Caco-2 (cell line): Measurements from ENCODE around the gene GPR25. TPM values are rescaled to one million over a fixed set of nuclear protein-coding genes. Genes with fewer than 3 reads are reported as not detected.

Experiments used
- BruUV-seq: library from RNA; stranded (reverse); fragments of 400-500 nt; replicated peaks from 2 replicates; lab custom pipeline; 2021; lab: Mats Ljungman, UMichigan
- CTCF ChIA-PET: fragments of 300-600 bp; sonication (Branson Sonifier 250); formaldehyde crosslinking; loops from one replicate; lab custom pipeline; 2022; ENCODE audit warnings: antibody characterized with exemption; lab: Charles Lee
- POLR2A ChIA-PET: fragments of 300-600 bp; sonication (Branson Sonifier 250); formaldehyde crosslinking; loops from one replicate; lab custom pipeline; 2022; ENCODE audit warnings: antibody characterized with exemption; lab: Charles Lee
- DNase-seq, 2 experiments: peaks; one replicate each; pipeline versions ENCODE4 v3.0.0 to v3.0.0-alpha.2; 2020 to 2022
- H3K27me3 ChIP-seq: replicated peaks from 2 replicates; pipeline ENCODE4 v1.6.0; 2011; ENCODE audit warnings: low read length; ENCODE audit not compliant: control insufficient read depth, insufficient read depth
- H3K36me3 ChIP-seq: 2 replicates; pipeline ENCODE4 v1.5.1; 2011; ENCODE audit warnings: low read length; ENCODE audit not compliant: control insufficient read depth, insufficient read depth
- H3K4me1 ChIP-seq: fragments of 250-450 bp; sonication (Bioruptor Pico); 2 replicates; pipeline ENCODE4 v1.5.1; 2020; ENCODE audit warnings: mild to moderate bottlenecking
- H3K4me3 ChIP-seq: 2 replicates; pipeline ENCODE4 v1.5.1; 2011; ENCODE audit warnings: low read depth, mild to moderate bottlenecking, control low read depth, low read length
- H3K9me3 ChIP-seq: fragments of 250-450 bp; sonication (Bioruptor Pico); 2 replicates; pipeline ENCODE4 v1.5.1; 2020; ENCODE audit warnings: mild to moderate bottlenecking, moderate library complexity
- H3K27ac Mint-ChIP-seq: one replicate; pipeline ENCODE4 v1.8.0; 2022; ENCODE audit warnings: mixed read lengths; ENCODE audit not compliant: unreplicated experiment
- H3K27me3 Mint-ChIP-seq: one replicate; pipeline ENCODE4 v1.8.0; 2022; ENCODE audit warnings: mixed read lengths; ENCODE audit not compliant: insufficient read depth, unreplicated experiment
- H3K36me3 Mint-ChIP-seq: one replicate; pipeline ENCODE4 v1.8.0; 2022; ENCODE audit warnings: mild to moderate bottlenecking, mixed read lengths; ENCODE audit not compliant: insufficient read depth, unreplicated experiment
- H3K4me1 Mint-ChIP-seq: one replicate; pipeline ENCODE4 v1.8.0; 2022; ENCODE audit warnings: low read depth, mixed read lengths; ENCODE audit not compliant: unreplicated experiment
- H3K4me3 Mint-ChIP-seq: one replicate; pipeline ENCODE4 v1.8.0; 2022; ENCODE audit warnings: mild to moderate bottlenecking, moderate library complexity, mixed read lengths; ENCODE audit not compliant: unreplicated experiment
- H3K9me3 Mint-ChIP-seq: one replicate; pipeline ENCODE4 v1.8.0; 2022; ENCODE audit warnings: mixed read lengths; ENCODE audit not compliant: unreplicated experiment
- intact Hi-C: fragments of 100-400 bp; cut with micrococcal nuclease; formaldehyde crosslinking; loops from one replicate; pipeline ENCODE4 v1.10.0; 2022; ENCODE audit not compliant: unreplicated experiment
- total RNA-seq: library from RNA; stranded (reverse); gene quantifications from 2 replicates; pipeline ENCODE4 v1.2.3, GENCODE V29; 2022
- TF ChIP-seq, protein P1 (sequence below), 2 experiments: fragments of 200-600 bp in 1 of 2; IDR thresholded peaks; 1 replicate in 1 of 2; 2 replicates in 1 of 2; pipeline versions ENCODE4 v1.5.1 to v1.8.0; 2011 to 2022; ENCODE audit warnings: antibody characterized with exemption in 1 of 2, control low read depth in 1 of 2, inconsistent platforms in 1 of 2, low read depth in 1 of 2, low read length in 1 of 2, mild to moderate bottlenecking in 1 of 2, moderate library complexity in 1 of 2; ENCODE audit not compliant: insufficient read depth in 1 of 2, severe bottlenecking in 1 of 2, unreplicated experiment in 1 of 2

The GPR25 gene
- total RNA-seq, 1 experiment from 2014 or later, result not detected

DNA sequence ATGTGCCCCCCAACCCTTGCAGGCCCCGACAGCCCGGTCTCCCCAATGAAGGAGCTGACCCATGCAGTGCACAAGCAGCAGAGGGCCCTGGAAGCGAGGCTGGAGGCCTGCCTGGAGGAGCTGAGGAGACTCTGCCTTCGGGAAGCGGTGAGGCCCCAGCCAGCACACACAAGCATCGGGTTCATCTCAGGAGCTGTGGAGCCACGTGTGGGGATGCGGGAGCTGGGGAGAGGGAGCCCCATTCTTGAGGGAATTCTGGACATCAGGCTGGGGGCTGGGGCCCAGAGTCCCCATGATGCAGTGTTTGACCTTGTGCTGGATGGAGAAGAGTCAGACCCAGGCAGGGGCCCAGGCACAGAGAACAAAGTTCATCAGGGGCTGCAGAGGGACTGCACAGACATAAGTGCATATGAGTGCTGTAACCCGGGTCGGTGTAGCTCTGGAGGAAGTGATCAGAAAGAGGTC is 26.7 kb downstream of the GPR25 start:
- Histone ChIP-seq H3K4me1 (peaks cover 32% of the 10 kb centered on the region), H3K36me3 (peaks cover 18% of the 10 kb centered on the region), H3K4me3 (no peak overlapping the region), H3K27me3 (no peaks in the 10 kb centered on the region), H3K9me3 (no peaks in the 10 kb centered on the region)
- no peaks in the 10 kb centered on the region for H3K9me3 Mint-ChIP-seq
- H3K27ac Mint-ChIP-seq, result peak overlapping the region; percentile 94
- no peak for DNase-seq
- POLR2A ChIA-PET, result no interaction called here
- TF ChIP-seq, protein P1, sequence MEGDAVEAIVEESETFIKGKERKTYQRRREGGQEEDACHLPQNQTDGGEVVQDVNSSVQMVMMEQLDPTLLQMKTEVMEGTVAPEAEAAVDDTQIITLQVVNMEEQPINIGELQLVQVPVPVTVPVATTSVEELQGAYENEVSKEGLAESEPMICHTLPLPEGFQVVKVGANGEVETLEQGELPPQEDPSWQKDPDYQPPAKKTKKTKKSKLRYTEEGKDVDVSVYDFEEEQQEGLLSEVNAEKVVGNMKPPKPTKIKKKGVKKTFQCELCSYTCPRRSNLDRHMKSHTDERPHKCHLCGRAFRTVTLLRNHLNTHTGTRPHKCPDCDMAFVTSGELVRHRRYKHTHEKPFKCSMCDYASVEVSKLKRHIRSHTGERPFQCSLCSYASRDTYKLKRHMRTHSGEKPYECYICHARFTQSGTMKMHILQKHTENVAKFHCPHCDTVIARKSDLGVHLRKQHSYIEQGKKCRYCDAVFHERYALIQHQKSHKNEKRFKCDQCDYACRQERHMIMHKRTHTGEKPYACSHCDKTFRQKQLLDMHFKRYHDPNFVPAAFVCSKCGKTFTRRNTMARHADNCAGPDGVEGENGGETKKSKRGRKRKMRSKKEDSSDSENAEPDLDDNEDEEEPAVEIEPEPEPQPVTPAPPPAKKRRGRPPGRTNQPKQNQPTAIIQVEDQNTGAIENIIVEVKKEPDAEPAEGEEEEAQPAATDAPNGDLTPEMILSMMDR (IDR thresholded peaks at IDR 0.05; ENCODE audit: insufficient read depth in 1 of 2, low read depth in 1 of 2, low read length in 1 of 2, severe bottlenecking in 1 of 2, unreplicated experiment in 1 of 2), result no peak
- intact Hi-C loops, result no loop called here
- H3K36me3 Mint-ChIP-seq, result peaks cover 100% of the 10 kb centered on the region
- CTCF ChIA-PET, result no interaction called here
- no peak overlapping the region for H3K4me3 Mint-ChIP-seq
- no peaks in the 10 kb centered on the region for H3K27me3 Mint-ChIP-seq
- no TSS peak for BruUV-seq
- peaks cover 32% of the 10 kb centered on the region for H3K4me1 Mint-ChIP-seq

DNA sequence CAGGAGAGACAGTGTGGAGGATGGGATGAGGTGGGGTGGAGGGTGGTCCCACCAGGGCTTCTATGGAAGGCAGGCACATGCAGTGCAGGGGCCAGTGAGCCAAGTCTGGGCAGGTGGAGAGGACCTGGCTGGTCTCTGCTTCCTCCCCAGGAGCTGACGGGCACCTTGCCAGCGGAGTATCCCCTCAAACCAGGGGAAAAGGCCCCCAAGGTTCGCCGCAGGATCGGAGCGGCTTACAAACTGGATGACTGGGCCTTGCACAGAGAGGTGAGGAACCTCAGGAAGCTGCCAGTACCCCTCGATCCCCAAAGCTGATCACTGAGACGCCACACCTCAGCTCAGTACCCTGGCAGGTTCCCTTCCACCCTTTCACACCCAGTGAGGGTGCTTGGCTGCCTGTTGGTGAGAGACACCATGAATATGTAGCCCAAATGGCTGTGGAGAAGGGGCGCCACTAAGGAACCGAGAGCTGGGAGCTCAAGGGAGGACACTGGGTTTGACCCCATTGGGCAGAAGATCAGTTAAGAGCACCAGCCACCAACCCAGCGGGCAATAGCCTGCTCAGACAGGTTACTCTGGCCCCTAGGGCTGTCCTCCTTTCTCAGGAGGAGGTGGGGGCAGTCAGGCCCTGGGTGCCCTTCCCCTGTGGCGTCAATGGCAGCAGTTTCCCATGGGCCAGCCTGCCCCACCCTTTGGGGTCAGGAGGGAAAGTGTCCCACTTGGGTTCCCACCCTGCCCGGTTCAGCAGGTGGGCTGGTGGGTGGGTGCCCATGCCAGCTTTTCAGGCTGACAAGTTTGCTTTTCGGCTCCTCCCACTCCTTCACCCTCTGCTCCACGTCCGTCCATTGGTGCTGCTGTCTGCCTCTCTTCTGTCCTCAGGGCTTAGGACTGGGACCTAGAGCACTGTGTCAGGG is 27.4 kb downstream of the GPR25 start:
- Histone ChIP-seq H3K36me3 (peaks cover 18% of the 10 kb centered on the region), H3K27me3 (no peaks in the 10 kb centered on the region), H3K9me3 (no peaks in the 10 kb centered on the region), H3K4me1 (peaks cover 31% of the 10 kb centered on the region), H3K4me3 (no peak overlapping the region)
- H3K4me3 Mint-ChIP-seq, result no peak overlapping the region
- ChIA-PET POLR2A (no interaction called here), CTCF (no interaction called here)
- H3K36me3 Mint-ChIP-seq, result peaks cover 100% of the 10 kb centered on the region
- TF ChIP-seq, protein P1 (IDR thresholded peaks at IDR 0.05; ENCODE audit: insufficient read depth in 1 of 2, low read depth in 1 of 2, low read length in 1 of 2, severe bottlenecking in 1 of 2, unreplicated experiment in 1 of 2), result no peak
- peak overlapping the region; percentile 94 for H3K27ac Mint-ChIP-seq
- no peak for DNase-seq
- BruUV-seq, result no TSS peak
- H3K27me3 Mint-ChIP-seq, result no peaks in the 10 kb centered on the region
- intact Hi-C loops, result no loop called here
- H3K9me3 Mint-ChIP-seq, result no peaks in the 10 kb centered on the region
- H3K4me1 Mint-ChIP-seq, result peaks cover 32% of the 10 kb centered on the region

DNA sequence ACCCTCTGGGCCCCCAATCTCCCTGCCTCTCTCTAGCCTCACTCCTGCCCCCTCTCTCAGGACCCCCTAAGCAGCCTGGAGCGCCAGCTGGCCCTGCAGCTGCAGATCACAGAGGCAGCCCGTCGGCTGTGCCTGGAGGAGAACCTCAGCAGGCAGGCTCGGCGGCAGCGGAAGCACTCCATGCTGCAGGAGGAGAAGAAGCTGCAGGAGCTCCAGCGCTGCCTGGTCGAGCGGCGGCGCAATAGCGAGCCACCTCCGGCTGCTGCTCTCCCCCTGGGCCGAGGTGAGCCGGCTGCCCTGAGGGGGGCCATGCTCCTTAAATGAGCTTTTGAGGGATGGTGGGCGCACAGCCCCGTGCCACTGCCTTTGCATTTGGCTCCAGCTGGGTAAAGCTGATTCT is 28.1 kb downstream of the GPR25 start:
- Mint-ChIP-seq H3K27ac (peak overlapping the region; percentile 79), H3K27me3 (no peaks in the 10 kb centered on the region), H3K4me1 (peaks cover 32% of the 10 kb centered on the region), H3K9me3 (no peaks in the 10 kb centered on the region), H3K4me3 (peak overlapping the region; percentile 22), H3K36me3 (peaks cover 97% of the 10 kb centered on the region)
- Histone ChIP-seq H3K27me3 (no peaks in the 10 kb centered on the region), H3K4me1 (peaks cover 34% of the 10 kb centered on the region), H3K36me3 (peaks cover 18% of the 10 kb centered on the region), H3K9me3 (no peaks in the 10 kb centered on the region), H3K4me3 (no peak overlapping the region)
- intact Hi-C loops, result no loop called here
- no TSS peak for BruUV-seq
- DNase-seq, result no peak
- TF ChIP-seq, protein P1 (IDR thresholded peaks at IDR 0.05; ENCODE audit: insufficient read depth in 1 of 2, low read depth in 1 of 2, low read length in 1 of 2, severe bottlenecking in 1 of 2, unreplicated experiment in 1 of 2), result no peak
- CTCF ChIA-PET, result no interaction called here
- POLR2A ChIA-PET, result no interaction called here
